HPDE6-E6E7 (cell line): ENCODE data around the gene LRRTM4.
"Not testable (repeated sequence)": the region's sequence is repeated elsewhere in the genome, so short reads cannot be mapped to it uniquely, and the experiment has no call there.

Experiments used
- DNase-seq: peaks from one replicate; pipeline ENCODE4 v3.0.0; 2011; ENCODE audit warnings: missing footprints; ENCODE audit errors: extremely low spot score

The LRRTM4 gene

GRCh38 chr2:77086051-77086450 lies 436.1 kb downstream of the LRRTM4 start:
- DNase-seq, result no peak

- DNase-seq, result no peak
Observed at GRCh38 chr2:77085561-77085960, 436.6 kb downstream of the LRRTM4 start.

- DNase-seq, result no peak
Observed at GRCh38 chr2:77081597-77081996, 440.6 kb downstream of the LRRTM4 start.

GRCh38 chr2:77064324-77064723 lies 457.9 kb downstream of the LRRTM4 start:
- DNase-seq, result no peak

- DNase-seq, result no peak
Observed at GRCh38 chr2:77054938-77055337, 467.2 kb downstream of the LRRTM4 start.

GRCh38 chr2:77046339-77046738 lies 475.8 kb downstream of the LRRTM4 start:
- DNase-seq, result no peak

- DNase-seq, result not testable (repeated sequence)
Observed at GRCh38 chr2:77045456-77045855, 476.7 kb downstream of the LRRTM4 start.

GRCh38 chr2:77034445-77034844 lies 487.7 kb downstream of the LRRTM4 start:
- DNase-seq, result no peak

- not testable (repeated sequence) for DNase-seq
Observed at GRCh38 chr2:77029237-77029636, 492.9 kb downstream of the LRRTM4 start.

GRCh38 chr2:77028032-77028600 lies 494.1 kb downstream of the LRRTM4 start:
- no peak for DNase-seq

GRCh38 chr2:77025714-77026113 lies 496.5 kb downstream of the LRRTM4 start:
- DNase-seq, result no peak

- DNase-seq, result no peak
Observed at GRCh38 chr2:77021161-77021560, 501.0 kb downstream of the LRRTM4 start.

- DNase-seq, result no peak
Observed at GRCh38 chr2:77018219-77018618, 504.0 kb downstream of the LRRTM4 start.

GRCh38 chr2:77017355-77017745 lies 504.8 kb downstream of the LRRTM4 start:
- no peak for DNase-seq

GRCh38 chr2:77016443-77017354 lies 505.5 kb downstream of the LRRTM4 start:
- DNase-seq, result no peak

GRCh38 chr2:77013953-77014352 lies 508.2 kb downstream of the LRRTM4 start:
- DNase-seq, result no peak

- no peak for DNase-seq
Observed at GRCh38 chr2:77013457-77013856, 508.7 kb downstream of the LRRTM4 start.

GRCh38 chr2:77009307-77009706 lies 512.9 kb downstream of the LRRTM4 start:
- DNase-seq, result no peak

GRCh38 chr2:77008853-77009252 lies 513.3 kb downstream of the LRRTM4 start:
- DNase-seq, result no peak

GRCh38 chr2:77007686-77008085 lies 514.5 kb downstream of the LRRTM4 start:
- DNase-seq, result no peak

GRCh38 chr2:77005522-77005921 lies 516.7 kb downstream of the LRRTM4 start:
- no peak for DNase-seq

- no peak for DNase-seq
Observed at GRCh38 chr2:77001895-77002294, 520.3 kb downstream of the LRRTM4 start.

- no peak for DNase-seq
Observed at GRCh38 chr2:76998704-76999103, 523.5 kb downstream of the LRRTM4 start.
